Right cardiac atrium (tissue), 5 donors: ENCODE results near the gene GTF2A1. TPM values are rescaled to one million over a fixed set of nuclear protein-coding genes. Genes with fewer than 3 reads are reported as not detected.

Experiments
- ATAC-seq, 2 donors: fragments of 200-7000 bp; cut with Tn5 transposase; one replicate each; pipeline versions ENCODE4 v1.8.0 to v1.9.1; 2020; ENCODE audit warnings: moderate library complexity in 2 of 2, mild to moderate bottlenecking in 1 of 2
- DNase-seq, 3 donors: peaks; one replicate each; pipeline ENCODE4 v3.0.0-alpha.2; 2020
- H3K27ac ChIP-seq: one replicate; pipeline ENCODE4 v1.5.1; 2013; ENCODE audit warnings: mild to moderate bottlenecking, low read length, control low read depth, moderate library complexity
- H3K27me3 ChIP-seq: one replicate; pipeline ENCODE4 v1.6.1; 2013; ENCODE audit not compliant: control insufficient read depth, insufficient read depth
- H3K4me1 ChIP-seq: one replicate; pipeline ENCODE4 v1.6.1; 2013; ENCODE audit warnings: low read length; ENCODE audit not compliant: control insufficient read depth, insufficient read depth
- H3K4me3 ChIP-seq: one replicate; pipeline ENCODE4 v1.5.1; 2013; ENCODE audit warnings: low read length, control low read depth
- H3K9me3 ChIP-seq: one replicate; pipeline ENCODE4 v1.6.1; 2013; ENCODE audit warnings: low read length; ENCODE audit not compliant: control insufficient read depth
- WGBS: extraction: QIAGEN DNeasy Blood & Tissue Kit; methylation state at CpG from one replicate; pipeline ENCODE4 v1.1.7; 2013; 5-methylcytosine and 5-hydroxymethylcytosine counted together
- intact Hi-C, 4 donors: fragments of 100-400 bp; cut with DNase I; formaldehyde crosslinking; loops; one replicate each; pipeline versions ENCODE4 v1.11.0 to v1.14.0; 2022 to 2023
- polyA plus RNA-seq: library from polyadenylated mRNA; stranded (reverse); fragments of 200-250 nt; gene quantifications from one replicate; pipeline ENCODE4 v1.2.3, GENCODE V29; 2013
- total RNA-seq, 4 donors: library from RNA; stranded (reverse); fragmentation: NEBNext Ultra II Directional; extraction: Animal tissue kit (Norgen Biotek cat#: 25700); gene quantifications; one replicate each; pipeline ENCODE4 v1.2.1, GENCODE V29; 2021
- donor health status: healthy with polysubstance abuse.
- donor health status: DM: no; HTN: yes; CAD: no.
- donor health status: DM: no; HTN: no; CAD: no.
- donor health status: DM: no; HTN: yes; CAD: no; lungs with severe emphysema.
- donor health status: DM: yes; HTN: yes; CAD: no.

GTF2A1 gene
- total and polyA plus RNA-seq, 5 donors: 5.7 to 20.7 (median 19.8) TPM

- intact Hi-C loops: no loop called here
- H3K27me3 ChIP-seq: no peaks in the 10 kb centered on the region
- H3K4me1 ChIP-seq: no peaks in the 10 kb centered on the region
- H3K9me3 ChIP-seq: no peaks in the 10 kb centered on the region
- H3K4me3 ChIP-seq: no peak overlapping the region
- 88% methylated on average over 6 of the region's 6 CpGs for WGBS
- no peak for ATAC-seq
- H3K27ac ChIP-seq: no peak overlapping the region
- DNase-seq: no peak
Measured at GRCh38 chr14:81138429-81138828, 82.3 kb downstream of the GTF2A1 start.

GRCh38 chr14:81137316-81137715 lies 83.4 kb downstream of the GTF2A1 start:
- no peak overlapping the region for H3K4me3 ChIP-seq
- intact Hi-C loops: no loop called here
- no peak for DNase-seq
- H3K27ac ChIP-seq: no peak overlapping the region
- H3K4me1 ChIP-seq: no peaks in the 10 kb centered on the region
- 60% methylated on average over 2 of the region's 2 CpGs for WGBS
- ATAC-seq: no peak
- H3K9me3 ChIP-seq: no peaks in the 10 kb centered on the region
- H3K27me3 ChIP-seq: no peaks in the 10 kb centered on the region

DNA sequence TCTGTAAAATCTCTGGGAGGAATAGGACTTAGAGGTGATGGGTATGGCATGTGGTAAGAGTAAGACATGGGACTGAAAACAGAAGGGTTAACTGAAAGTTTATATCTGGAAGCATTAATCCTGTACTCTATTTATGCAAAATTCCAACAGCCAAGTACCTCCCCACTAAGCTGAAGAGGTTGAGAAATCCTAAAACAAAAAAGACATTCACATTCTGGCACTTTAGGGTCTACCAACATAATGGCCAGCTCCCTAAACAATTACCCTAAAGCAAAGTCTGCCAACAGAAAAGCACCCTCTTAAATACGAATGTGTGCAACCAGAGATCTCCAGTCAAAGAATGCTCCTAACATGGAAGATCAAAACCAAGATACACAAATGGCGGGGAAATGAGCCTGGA lies 87.4 kb downstream of the GTF2A1 start:
- no peak overlapping the region for H3K27ac ChIP-seq
- no peaks in the 10 kb centered on the region for H3K27me3 ChIP-seq
- no peak for ATAC-seq
- intact Hi-C loops: no loop called here
- no peaks in the 10 kb centered on the region for H3K4me1 ChIP-seq
- no peak overlapping the region for H3K4me3 ChIP-seq
- no peak for DNase-seq
- WGBS: 76% methylated on average over 2 of the region's 2 CpGs
- no peaks in the 10 kb centered on the region for H3K9me3 ChIP-seq

DNA sequence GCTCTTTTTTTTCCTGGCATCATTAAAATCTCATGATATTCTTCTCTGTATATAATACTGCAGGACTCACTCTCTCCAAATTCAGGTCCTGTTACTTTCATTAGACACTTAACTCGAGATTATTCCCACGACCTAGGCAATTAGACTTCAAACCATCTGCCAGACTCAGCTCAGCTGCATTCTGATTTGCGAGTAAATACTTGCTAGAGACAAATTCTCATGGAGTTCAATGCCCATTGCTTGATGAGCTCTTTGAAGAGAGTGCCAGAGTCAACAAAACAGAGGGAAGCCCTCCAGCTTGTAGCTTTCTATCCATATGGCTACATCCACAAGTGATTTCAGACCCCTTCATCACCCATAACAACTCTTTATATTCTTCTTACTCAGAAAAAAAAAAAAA lies 88.3 kb downstream of the GTF2A1 start:
- Histone ChIP-seq H3K4me3 (no peak overlapping the region), H3K27me3 (no peaks in the 10 kb centered on the region), H3K9me3 (no peaks in the 10 kb centered on the region), H3K4me1 (no peaks in the 10 kb centered on the region), H3K27ac (no peak overlapping the region)
- ATAC-seq (no peak), DNase-seq (no peak)
- WGBS: 46% methylated on average over 3 of the region's 3 CpGs
- intact Hi-C loops: no loop called here

DNA sequence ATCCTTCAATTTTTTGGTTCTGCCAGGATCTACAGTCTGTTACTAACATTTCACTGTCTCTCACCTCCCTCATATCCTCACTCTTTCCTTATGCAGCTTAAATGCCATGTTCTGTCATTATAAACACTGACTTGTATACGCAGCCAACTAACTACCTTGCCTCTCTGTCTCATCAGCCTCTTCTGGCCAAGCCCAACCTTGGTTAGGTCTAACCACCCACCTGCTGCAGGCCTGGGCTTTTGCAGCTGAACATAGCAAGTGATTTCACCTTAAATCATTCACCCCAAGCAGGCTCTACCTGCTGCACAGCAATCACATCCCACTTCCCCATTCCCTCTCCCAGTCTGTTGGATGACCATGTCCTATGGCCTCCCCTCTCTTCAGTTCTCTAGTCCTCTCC lies 91.5 kb downstream of the GTF2A1 start:
- ATAC-seq (no peak), DNase-seq (no peak)
- 91% methylated on average over 1 of the region's 1 CpG for WGBS
- intact Hi-C loops: no loop called here
- H3K4me3 ChIP-seq: no peak overlapping the region
- no peaks in the 10 kb centered on the region for H3K27me3 ChIP-seq
- H3K4me1 ChIP-seq: no peaks in the 10 kb centered on the region
- no peaks in the 10 kb centered on the region for H3K9me3 ChIP-seq
- no peak overlapping the region for H3K27ac ChIP-seq

GRCh38 chr14:81127785-81128184 lies 93.0 kb downstream of the GTF2A1 start:
- no peak overlapping the region for H3K4me3 ChIP-seq
- no peak overlapping the region for H3K27ac ChIP-seq
- H3K9me3 ChIP-seq: no peaks in the 10 kb centered on the region
- ATAC-seq (no peak), DNase-seq (no peak)
- no peaks in the 10 kb centered on the region for H3K4me1 ChIP-seq
- WGBS: 60% methylated on average over 5 of the region's 5 CpGs
- intact Hi-C loops: no loop called here
- H3K27me3 ChIP-seq: no peaks in the 10 kb centered on the region

- no peak for ATAC-seq
- Histone ChIP-seq H3K27ac (no peak overlapping the region), H3K27me3 (no peaks in the 10 kb centered on the region), H3K4me1 (no peaks in the 10 kb centered on the region), H3K4me3 (no peak overlapping the region), H3K9me3 (no peaks in the 10 kb centered on the region)
- DNase-seq: no peak
- WGBS: 88% methylated on average over 4 of the region's 4 CpGs
- intact Hi-C loops: no loop called here
Measured at GRCh38 chr14:81125536-81125935, 95.2 kb downstream of the GTF2A1 start.

Other genes with a start within 250 kb of the GTF2A1 start
- 10 to 100 TPM in 1 of 4 donors, 1 to 10 TPM in 3; 8.2 to 20.1 (median 9.4) TPM for gene STON2, start 179.4 kb upstream of the GTF2A1 start, total RNA-seq
- 2.0 TPM for gene STON2, start 179.4 kb upstream of the GTF2A1 start, polyA plus RNA-seq